Measurements from ENCODE around the gene PLEKHG4. TPM values are rescaled to one million over a fixed set of nuclear protein-coding genes. Genes with fewer than 3 reads are reported as not detected.

Gene PLEKHG4
- total and polyA plus RNA-seq, 9 of the 15 experiments (the other 6 are each of a cell fraction or from before 2014, with no cell fraction given), result 3.7 to 36.8 (median 17.9) TPM

DNA sequence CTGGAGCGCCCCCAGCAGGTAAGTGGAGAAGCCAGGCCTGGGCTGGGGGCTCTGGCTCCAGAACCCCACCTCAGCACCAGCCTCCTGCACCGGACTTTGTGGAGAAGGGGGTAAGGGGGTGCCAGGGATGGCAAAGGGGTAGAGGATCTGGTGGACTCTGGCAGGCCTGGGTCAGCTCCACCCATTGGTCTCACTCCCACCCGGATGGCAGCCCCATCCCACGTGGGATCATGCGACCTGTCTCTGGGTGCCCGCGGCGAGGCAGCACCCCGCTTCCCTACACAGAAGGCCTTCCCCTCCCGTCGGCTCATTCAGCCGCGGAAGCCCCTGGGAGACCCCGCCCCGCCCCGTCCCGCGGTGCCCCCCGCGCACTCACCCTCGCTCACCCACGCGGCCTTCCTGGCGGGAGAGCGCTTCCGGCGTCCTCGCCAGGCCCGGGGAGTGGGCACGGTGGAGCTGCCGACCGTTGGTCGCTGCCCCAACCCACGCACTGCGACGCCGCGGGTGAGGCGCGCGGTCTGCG, 498 bp upstream of the PLEKHG4 start (continued):
- TF ChIP-seq, protein P1, sequence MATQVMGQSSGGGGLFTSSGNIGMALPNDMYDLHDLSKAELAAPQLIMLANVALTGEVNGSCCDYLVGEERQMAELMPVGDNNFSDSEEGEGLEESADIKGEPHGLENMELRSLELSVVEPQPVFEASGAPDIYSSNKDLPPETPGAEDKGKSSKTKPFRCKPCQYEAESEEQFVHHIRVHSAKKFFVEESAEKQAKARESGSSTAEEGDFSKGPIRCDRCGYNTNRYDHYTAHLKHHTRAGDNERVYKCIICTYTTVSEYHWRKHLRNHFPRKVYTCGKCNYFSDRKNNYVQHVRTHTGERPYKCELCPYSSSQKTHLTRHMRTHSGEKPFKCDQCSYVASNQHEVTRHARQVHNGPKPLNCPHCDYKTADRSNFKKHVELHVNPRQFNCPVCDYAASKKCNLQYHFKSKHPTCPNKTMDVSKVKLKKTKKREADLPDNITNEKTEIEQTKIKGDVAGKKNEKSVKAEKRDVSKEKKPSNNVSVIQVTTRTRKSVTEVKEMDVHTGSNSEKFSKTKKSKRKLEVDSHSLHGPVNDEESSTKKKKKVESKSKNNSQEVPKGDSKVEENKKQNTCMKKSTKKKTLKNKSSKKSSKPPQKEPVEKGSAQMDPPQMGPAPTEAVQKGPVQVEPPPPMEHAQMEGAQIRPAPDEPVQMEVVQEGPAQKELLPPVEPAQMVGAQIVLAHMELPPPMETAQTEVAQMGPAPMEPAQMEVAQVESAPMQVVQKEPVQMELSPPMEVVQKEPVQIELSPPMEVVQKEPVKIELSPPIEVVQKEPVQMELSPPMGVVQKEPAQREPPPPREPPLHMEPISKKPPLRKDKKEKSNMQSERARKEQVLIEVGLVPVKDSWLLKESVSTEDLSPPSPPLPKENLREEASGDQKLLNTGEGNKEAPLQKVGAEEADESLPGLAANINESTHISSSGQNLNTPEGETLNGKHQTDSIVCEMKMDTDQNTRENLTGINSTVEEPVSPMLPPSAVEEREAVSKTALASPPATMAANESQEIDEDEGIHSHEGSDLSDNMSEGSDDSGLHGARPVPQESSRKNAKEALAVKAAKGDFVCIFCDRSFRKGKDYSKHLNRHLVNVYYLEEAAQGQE (IDR thresholded peaks at IDR 0.05; ENCODE audit: borderline replicate concordance), result peak; percentile 84; the same call in 1 of the 2 replicates
- TF ChIP-seq, protein P1 (CRISPR knock-in tag; IDR thresholded peaks at IDR 0.05; ENCODE audit: low read depth), result no peak
- no peak for TF ChIP-seq ZSCAN29 (IDR thresholded peaks at IDR 0.05)
- TF ChIP-seq ZBTB7A (IDR thresholded peaks at IDR 0.05; ENCODE audit: borderline replicate concordance, control insufficient read depth, low read depth, low read length), result peak; percentile 91
- TF ChIP-seq MECOM (CRISPR knock-in tag; IDR thresholded peaks at IDR 0.05), result no peak
- TF ChIP-seq ZBTB2 (IDR thresholded peaks at IDR 0.05), result peak; percentile 78; the same call in 1 of the 2 replicates
- TF ChIP-seq ZNF395 (CRISPR knock-in tag; IDR thresholded peaks at IDR 0.05), result peak; percentile 24; the same call in 1 of the 2 replicates
- TF ChIP-seq RAD21 (CRISPR knock-in tag; conservative IDR thresholded peaks at IDR 0.05 in 1 of 2, IDR thresholded peaks at IDR 0.05 in 1 of 2), result peak; percentile 70 to 85; a peak in 3 of 4 replicates
- TF ChIP-seq HNRNPH1 (optimal IDR thresholded peaks at IDR 0.05; ENCODE audit: low read depth, low read length), result no peak
- 0 out of 2 replicates have a peak, but pooled peaks have one; percentile 51 for TF ChIP-seq HDAC2 (IDR thresholded peaks at IDR 0.05)
- peak; percentile 31; the same call in 1 of the 2 replicates for TF ChIP-seq TOE1 (IDR thresholded peaks at IDR 0.05; ENCODE audit: borderline replicate concordance)
- TF ChIP-seq TOE1 (CRISPR knock-in tag; IDR thresholded peaks at IDR 0.05; ENCODE audit: borderline replicate concordance, low read depth), result no peak
- TF ChIP-seq, protein P2, sequence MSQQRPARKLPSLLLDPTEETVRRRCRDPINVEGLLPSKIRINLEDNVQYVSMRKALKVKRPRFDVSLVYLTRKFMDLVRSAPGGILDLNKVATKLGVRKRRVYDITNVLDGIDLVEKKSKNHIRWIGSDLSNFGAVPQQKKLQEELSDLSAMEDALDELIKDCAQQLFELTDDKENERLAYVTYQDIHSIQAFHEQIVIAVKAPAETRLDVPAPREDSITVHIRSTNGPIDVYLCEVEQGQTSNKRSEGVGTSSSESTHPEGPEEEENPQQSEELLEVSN (IDR thresholded peaks at IDR 0.05; ENCODE audit: borderline replicate concordance in 1 of 2, extremely low read depth in 1 of 2, insufficient read depth in 1 of 2, insufficient read length in 1 of 2, low read depth in 1 of 2, low read length in 1 of 2, poor library complexity in 1 of 2, severe bottlenecking in 1 of 2), result peak; percentile 45 to 62
- TF ChIP-seq NONO (IDR thresholded peaks at IDR 0.05; ENCODE audit: low read depth in 2 of 2, low read length in 1 of 2), result 0 out of 4 replicates have a peak, but pooled peaks of 1 of the 2 experiments have one; percentile 25
- TF ChIP-seq CC2D1A (IDR thresholded peaks at IDR 0.05), result 0 out of 2 replicates have a peak, but pooled peaks have one; percentile 1
